ENCODE measurements around the gene VSIG2.

Gene VSIG2

GRCh38 chr11:124762624-124763155, 10.6 kb upstream of the VSIG2 start:
- no peak for DNase-seq

- no peak for DNase-seq
Observed at GRCh38 chr11:124762105-124762623, 10.1 kb upstream of the VSIG2 start, which contains the start of gene ESAM. Gene ESAM, minus strand, starts transcription at chr11:124762290. Its CDS starts 136 bp downstream, at chr11:124762154.

- no peak for DNase-seq
Observed at GRCh38 chr11:124761301-124762104, 9.4 kb upstream of the VSIG2 start.

- no peak for DNase-seq
Observed at GRCh38 chr11:124760806-124761205, 8.8 kb upstream of the VSIG2 start.

- DNase-seq, result no peak
Observed at GRCh38 chr11:124760205-124760652, 8.2 kb upstream of the VSIG2 start.

- no peak for DNase-seq
Observed at GRCh38 chr11:124759266-124760204, 7.5 kb upstream of the VSIG2 start.

- DNase-seq, result no peak
Observed at GRCh38 chr11:124758355-124759265, 6.6 kb upstream of the VSIG2 start.

GRCh38 chr11:124757320-124757719, 5.3 kb upstream of the VSIG2 start:
- no peak for DNase-seq

- DNase-seq, result no peak
Observed at GRCh38 chr11:124756753-124757227, 4.7 kb upstream of the VSIG2 start.

- no peak for DNase-seq
Observed at GRCh38 chr11:124756033-124756752, 4.1 kb upstream of the VSIG2 start.

- DNase-seq, result no peak
Observed at GRCh38 chr11:124754710-124755109, 2.7 kb upstream of the VSIG2 start.

- no peak for DNase-seq
Observed at GRCh38 chr11:124754309-124754708, 2.3 kb upstream of the VSIG2 start.

- DNase-seq, result no peak
Observed at GRCh38 chr11:124753624-124754023, 1.6 kb upstream of the VSIG2 start.

GRCh38 chr11:124753205-124753604, 1.1 kb upstream of the VSIG2 start:
- no peak for DNase-seq

GRCh38 chr11:124752471-124753102, 532 bp upstream of the VSIG2 start:
- DNase-seq, result no peak

- no peak for DNase-seq
Observed at GRCh38 chr11:124751391-124751740, 689 bp downstream of the VSIG2 start.

GRCh38 chr11:124749912-124750311, 2.1 kb downstream of the VSIG2 start:
- no peak for DNase-seq

- DNase-seq, result no peak
Observed at GRCh38 chr11:124748481-124749343, 3.3 kb downstream of the VSIG2 start.

- no peak for DNase-seq
Observed at GRCh38 chr11:124748100-124748418, 4.0 kb downstream of the VSIG2 start.
